GM21447 (cell line): ENCODE data around the gene ZHX3.

Experiments
- ATAC-seq: cut with Tn5 transposase; IDR thresholded peaks from one replicate; pipeline ENCODE4 v1.9.1; 2021; ENCODE audit not compliant: unreplicated experiment

The ZHX3 gene, protein sequence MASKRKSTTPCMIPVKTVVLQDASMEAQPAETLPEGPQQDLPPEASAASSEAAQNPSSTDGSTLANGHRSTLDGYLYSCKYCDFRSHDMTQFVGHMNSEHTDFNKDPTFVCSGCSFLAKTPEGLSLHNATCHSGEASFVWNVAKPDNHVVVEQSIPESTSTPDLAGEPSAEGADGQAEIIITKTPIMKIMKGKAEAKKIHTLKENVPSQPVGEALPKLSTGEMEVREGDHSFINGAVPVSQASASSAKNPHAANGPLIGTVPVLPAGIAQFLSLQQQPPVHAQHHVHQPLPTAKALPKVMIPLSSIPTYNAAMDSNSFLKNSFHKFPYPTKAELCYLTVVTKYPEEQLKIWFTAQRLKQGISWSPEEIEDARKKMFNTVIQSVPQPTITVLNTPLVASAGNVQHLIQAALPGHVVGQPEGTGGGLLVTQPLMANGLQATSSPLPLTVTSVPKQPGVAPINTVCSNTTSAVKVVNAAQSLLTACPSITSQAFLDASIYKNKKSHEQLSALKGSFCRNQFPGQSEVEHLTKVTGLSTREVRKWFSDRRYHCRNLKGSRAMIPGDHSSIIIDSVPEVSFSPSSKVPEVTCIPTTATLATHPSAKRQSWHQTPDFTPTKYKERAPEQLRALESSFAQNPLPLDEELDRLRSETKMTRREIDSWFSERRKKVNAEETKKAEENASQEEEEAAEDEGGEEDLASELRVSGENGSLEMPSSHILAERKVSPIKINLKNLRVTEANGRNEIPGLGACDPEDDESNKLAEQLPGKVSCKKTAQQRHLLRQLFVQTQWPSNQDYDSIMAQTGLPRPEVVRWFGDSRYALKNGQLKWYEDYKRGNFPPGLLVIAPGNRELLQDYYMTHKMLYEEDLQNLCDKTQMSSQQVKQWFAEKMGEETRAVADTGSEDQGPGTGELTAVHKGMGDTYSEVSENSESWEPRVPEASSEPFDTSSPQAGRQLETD

DNA sequence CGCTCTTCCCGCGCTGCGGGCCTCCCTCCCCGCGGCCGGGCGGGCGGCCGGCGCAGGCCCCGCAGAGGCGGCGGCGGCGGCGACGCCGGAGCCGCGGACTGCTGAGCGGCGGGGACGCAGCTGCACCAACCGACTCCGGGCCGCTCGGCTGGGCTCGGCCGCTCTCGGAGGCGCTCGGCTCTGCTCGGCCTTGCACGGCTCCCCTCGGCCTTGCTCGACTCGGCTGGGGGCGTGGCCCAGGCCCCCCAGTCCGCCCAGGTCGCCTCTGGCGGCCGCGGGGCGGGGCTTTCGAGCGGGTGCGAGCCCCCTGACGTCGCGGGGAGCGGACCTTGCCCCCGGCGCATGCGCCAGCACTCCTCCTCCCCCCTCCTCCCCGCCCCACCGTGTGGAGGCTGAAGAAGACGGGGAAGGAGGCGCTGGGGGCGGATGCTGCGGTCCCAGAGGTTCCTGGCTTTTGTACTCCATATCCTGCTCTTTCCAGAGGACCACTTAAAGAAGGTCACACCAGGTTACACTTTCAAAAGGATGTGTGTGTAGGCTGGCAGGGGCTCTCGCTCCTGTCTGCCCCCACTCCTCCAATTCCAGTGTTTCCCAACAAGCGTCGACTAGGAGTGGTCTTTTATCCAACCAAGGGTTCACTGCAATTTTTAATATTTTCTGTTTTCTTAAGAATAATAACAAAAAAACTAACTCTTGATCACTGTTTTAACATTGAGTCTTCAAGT lies at the start of gene ZHX3:
Gene ZHX3, minus strand, starts transcription at position 186 of the 725 bp plus-strand sequence. CDS start 112,815 bp downstream, outside the sequence.
- peak; percentile 94 for ATAC-seq

DNA sequence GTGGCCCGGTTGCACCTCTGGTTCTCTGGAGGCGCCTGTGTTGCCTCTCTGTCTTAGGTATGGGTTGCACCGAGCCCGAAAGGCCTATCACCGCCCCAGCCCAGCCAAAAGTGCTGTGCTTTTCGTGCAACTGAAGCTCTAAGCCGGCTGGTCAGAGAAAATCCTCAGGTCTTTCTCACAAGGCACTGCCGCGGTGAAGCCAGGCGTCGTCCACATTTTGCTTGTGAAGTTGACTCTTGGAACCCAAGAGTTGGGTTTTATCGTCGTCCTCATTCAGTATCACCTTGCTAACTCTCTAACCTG lies 49.8 kb upstream of the ZHX3 start:
- no peak for ATAC-seq

DNA sequence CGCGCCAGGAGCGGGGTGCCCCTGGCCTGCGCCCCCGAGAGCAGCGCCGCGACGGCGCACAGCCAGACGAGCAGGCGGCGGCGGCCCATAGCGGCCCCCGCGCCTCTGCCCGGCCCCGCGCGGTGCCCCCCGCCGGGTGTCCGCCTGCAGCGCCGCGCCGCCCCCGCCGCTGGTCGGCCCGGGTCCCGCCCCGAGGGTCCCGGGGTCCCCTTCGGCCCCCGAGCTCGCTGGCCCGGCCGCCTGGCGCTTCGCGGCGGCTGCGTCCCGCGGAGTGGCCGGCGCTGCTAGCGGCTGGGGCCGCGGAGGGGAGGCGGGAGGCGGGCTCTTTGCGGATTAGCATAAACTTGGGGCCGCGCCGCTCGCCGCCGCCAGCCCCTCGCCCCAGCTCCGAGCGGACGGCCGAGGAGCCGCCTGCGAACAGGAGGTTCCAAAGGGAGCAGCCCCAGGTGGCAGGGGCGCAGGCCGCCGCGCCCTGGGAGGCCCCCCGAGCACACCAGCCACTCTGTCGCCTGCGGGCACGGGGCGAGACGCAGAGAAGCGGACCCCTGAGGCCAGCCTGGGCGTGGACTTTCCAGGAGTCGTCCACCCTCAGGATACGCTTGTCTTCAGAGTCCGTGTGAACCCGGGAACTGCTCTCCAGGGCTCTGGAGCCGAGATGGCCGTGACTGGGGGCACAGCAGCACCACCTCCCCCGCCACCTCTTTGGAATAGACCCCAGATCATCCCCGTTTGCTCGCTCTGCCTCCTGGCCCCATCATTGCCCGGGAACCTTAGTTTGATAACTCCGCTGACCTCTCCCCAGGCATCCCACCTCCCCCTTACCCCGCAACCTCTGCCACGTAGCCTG lies 49.2 kb upstream of the ZHX3 start, which contains the start of gene EMILIN3:
Gene EMILIN3, minus strand, starts transcription at position 273 of the 847 bp plus-strand sequence. Its CDS starts 184 bp downstream, at position 89.
- ATAC-seq: no peak

DNA sequence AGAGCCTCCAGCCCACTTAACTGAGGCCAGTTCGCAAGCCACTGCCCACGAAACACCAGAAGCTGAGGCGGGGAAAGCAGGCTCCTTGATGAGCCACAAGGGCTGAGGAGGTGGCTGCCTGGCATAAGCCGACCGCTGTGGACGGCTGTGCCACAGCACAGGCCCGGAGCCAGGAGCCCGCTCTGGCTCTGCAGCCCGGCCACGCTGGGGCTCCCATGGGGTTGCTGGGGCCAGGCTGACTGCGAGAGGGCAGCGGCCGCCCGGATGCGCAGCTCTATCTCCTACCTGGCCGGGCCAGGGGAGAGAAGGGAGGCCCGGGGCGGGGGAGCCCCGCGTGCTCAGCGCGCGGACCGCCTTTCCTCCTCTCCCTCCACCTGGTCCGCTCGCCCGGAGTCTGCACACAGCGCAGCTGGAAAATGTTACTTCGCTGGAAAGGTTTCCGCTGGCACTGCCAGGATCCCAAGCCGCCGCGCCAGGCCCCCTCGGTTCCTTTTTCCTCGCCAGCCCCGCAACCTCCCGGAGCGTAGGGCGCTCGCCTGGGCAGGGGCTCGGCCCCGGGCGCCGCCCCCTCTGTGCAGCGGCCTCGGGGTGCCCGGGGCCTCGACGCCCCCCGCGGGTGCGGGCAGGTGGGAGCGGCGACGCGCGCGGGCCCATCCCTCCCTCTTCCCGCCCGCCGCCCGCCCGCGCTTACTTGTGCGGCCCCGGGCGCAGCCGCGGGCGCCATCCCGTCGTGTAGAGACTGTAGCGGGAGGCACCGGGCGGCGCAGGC lies 48.4 kb upstream of the ZHX3 start:
- ATAC-seq: no peak

DNA sequence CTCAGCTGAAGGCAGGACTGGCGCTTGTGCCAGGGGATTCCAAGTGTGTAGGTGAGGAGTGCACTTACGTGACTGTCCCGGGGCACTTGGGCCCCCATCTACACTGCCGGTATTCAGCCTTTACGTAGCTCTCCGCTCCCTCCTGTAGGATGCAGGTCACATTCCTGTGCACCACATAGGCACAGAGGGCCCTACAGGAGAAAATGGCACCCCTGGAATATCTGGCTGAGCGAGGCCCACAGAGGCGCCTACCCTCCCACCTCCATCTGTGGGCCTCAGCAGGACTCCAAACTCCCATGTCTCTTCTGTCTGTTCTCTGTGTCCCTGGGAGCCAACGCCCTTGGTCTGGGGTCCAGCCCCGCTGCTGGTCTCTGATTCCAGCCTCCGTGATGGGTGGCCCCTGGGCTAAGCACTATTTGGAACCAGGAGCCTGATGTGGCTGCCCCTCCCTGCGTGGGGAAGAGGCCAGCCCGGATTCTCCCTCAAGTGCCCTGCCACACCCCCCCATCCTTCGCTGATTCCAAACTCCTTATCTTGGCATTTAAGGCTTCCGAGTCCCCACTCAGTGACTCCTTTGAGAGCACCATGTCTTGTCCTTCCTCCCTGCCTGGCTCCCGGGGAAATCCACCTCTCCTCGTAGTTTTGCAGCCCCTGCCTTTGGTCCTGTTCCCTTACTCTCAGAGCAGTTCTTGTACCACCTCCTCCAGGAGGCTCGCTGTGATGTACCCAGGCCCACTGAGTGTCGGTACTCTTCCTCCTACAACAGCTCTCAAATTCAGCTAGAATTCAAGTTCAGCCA lies 47.6 kb upstream of the ZHX3 start:
- no peak for ATAC-seq

DNA sequence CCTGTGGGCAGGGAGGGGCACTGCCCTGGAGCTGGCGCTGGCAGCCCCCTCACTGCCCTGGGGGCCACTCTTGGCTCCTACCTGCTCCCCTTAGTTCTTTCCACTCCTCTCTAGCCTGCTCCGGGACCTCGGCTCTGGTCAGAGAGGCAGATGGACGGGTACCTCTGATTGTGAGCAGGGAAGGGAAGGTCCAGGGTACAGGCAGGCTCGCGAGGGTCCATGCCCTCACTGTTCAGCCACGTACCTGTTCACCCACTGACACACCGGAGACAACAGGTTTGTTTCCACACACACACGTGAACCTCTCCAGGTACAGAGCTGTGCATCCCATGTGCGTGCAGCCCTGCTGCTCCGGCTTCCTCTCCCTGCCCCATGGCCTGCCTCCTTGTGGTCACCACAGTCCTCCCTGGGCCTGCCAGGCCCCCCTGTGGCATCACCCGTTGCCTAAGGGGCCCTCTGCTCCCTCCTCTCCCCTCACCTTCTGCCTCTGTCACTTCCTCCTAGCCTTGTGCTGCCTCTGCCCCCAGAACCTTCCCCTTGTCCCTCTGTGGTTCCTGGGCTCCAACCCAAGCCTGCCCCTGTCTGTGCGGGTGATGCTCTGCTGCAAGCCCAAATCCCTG lies 46.8 kb upstream of the ZHX3 start:
- ATAC-seq: no peak

DNA sequence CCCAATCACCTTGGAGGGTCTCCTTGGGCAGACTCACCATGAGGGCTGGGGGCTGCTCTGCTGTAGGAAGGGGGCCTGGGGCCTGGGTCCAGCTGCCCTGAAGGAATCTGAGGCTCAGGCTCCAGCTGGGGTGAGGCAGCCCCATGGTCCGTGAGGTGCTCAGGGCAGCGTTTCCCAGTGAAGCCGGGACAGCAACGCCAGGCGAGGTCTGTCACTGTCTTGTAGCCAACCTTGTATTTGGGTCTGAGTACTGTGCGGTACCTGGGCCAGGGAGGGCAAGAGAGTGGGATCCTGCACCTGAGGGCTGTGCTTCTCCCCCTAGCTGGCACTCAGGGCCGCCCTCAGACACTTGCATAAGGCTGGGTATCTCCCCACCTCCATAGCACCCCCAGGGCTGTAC lies 46.1 kb upstream of the ZHX3 start:
- no peak for ATAC-seq

DNA sequence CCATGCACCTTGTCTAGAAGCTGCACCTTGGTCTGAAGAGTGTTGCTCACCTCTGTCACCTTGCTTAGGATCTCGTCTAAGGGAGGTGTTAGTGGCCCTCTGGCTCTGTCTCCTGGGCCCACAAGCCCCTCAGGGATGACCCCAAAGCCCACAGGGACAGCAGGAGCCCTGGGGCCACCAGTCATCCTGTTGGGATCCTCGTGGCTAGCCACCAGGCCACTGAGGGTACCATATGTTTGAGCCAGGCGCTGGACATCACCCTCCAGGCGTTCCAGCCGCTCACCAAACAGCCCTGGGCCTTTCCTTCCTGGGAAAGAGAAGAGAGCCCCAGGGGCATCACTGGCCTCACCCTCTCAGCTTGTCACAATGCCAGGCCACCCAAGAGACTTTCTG lies 45.2 kb upstream of the ZHX3 start:
- ATAC-seq: no peak

DNA sequence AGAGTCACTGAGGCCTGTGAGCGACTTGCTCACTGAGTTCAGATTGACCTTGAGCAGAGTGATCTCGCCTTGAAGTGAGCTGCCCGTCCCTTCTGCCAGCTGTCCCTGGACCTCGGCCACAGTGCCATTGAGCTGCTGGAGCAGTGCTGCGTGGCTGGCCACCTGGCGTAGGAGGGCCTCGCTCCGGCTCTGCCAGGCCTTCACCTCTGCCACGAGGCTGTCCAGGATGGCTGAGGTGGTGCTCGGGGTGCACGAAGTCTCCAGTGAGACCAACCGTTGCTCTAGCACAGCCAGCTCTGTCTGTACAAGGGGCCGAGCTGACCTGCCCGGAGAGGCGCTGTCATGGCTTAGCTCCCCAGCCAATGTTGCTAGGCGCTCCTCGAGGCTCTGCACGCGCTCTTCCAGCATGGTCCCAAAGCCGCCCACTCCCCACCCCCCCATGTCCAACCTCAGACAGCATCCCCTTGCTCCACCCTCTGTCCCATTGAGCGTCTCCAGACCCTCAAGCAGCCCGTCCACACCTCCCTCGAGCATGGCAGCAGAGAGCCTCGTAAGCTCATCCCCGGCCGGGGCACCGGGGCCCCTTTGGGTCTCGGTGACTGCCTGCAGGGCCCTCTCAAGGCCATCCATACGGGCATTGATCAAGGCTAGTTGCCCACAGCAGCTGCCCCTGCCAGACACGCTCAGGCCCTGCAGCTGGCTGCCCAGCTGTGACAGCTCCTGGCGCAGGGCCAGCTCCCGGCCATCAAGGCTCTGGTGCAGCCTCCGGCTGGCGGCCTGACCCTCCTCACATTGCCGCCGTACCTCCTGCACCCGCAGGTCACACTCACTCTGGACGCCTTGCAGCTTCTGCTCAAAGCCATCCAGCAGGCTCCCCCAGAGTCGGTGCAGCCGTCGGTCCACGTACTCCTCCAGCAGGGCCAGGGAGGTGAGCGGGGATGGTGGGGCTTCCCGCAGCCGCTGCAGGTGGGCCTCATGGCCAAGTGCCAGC lies 44.5 kb upstream of the ZHX3 start:
- ATAC-seq: no peak

DNA sequence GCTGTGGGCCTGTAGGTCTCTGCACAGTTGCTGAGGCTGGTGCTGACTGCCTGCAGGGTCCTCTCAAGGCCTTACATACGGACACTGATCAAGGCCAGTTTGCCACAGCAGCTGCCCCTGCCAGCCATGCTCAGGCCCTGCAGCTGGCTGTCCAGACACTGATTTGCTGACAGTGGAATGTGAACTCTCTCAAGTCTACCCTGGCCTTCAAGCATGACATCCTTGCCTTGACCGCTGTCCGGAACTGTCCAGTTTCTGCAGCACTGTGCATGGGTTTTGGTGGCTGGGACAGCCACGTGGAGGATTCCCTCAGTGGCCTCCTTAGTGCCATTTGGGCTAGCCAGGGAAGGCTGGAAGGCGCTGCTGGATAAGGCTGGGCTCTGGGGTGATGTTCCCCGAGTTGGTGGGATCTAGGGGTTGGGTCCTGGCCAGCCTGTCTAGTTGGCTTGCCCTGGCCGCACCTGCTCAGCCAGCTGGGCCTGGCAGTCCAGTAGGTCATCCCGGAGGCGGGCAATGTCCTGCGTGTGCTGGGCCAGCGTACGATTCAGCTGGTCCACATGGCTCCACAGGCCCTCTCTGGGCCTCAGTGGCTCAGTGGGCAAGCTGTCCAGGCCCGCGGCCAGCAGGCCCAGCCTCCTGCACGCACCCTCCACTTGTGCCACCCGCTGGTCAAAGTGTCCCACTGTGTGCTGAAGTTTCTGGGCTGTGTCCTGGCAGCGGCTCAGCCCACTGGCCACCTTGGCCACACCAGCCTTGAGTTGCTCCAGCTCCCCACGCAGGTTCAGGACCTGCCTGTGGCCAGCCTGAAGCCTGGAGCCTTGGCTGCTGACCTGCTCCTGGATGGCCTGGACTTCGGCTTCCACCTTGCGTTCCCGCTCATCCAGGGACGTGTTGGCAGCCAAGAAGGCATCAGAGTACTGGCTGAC lies 43.6 kb upstream of the ZHX3 start:
- no peak for ATAC-seq

DNA sequence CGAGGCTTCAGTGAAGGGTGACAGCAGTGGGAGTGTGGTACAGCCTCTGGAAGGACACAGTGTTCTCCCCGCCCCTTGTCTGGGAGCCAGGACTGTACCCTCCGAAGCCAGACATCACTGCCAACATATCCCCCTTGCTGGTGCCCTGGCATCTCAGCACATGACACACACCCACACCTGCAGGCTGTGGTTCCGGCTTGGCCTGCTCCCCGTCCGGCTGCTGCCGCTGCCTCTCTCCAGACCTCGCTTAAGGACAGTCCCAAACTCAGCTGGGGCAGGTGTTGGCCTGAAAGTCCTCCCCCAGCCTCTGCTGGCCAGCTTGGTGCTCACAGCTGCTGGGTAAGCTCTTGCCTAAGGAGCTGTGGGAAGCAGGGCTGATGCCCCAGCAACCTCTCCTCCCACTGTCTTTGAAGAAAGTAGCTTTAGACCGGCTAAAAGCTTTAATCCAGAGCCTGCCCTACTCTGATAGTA lies 42.0 kb upstream of the ZHX3 start:
- no peak for ATAC-seq

DNA sequence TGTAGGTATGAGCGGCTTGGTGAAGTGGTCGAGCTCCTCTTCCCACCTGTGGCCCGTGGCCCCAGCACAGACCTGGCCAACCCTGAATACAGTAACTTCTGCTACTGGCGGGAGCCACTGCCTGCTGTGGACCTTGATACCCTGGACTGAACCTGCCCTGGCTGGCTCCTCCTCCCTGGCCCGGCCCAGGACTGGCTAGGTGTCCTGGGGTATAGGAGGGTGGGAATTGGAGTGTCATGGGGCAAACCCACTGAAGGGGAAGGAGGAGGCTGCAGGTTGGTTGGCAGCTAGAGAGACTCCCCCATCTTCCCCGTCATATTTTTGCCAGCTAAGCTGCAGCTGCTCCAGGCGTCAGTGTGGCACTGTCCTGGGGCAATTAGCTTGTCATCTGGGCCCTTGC lies 41.2 kb upstream of the ZHX3 start:
- ATAC-seq: no peak

DNA sequence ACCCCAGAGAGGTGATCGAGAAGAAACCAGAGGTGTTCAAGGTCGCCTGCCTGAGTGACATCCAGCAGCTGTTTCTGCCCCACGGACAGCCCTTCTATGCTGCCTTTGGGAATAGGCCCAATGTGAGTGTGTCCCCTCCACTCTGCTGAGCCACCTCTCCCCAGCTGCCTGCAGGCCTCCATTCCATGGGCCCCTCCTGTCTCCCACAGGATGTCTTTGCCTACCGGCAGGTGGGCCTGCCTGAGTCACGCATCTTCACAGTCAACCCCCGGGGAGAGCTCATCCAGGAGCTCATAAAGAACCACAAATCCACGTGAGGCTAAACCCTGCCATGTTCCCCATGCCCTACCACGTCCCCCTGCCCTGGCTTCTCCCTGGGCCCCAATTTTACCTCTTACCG lies 40.7 kb upstream of the ZHX3 start:
- ATAC-seq: no peak

DNA sequence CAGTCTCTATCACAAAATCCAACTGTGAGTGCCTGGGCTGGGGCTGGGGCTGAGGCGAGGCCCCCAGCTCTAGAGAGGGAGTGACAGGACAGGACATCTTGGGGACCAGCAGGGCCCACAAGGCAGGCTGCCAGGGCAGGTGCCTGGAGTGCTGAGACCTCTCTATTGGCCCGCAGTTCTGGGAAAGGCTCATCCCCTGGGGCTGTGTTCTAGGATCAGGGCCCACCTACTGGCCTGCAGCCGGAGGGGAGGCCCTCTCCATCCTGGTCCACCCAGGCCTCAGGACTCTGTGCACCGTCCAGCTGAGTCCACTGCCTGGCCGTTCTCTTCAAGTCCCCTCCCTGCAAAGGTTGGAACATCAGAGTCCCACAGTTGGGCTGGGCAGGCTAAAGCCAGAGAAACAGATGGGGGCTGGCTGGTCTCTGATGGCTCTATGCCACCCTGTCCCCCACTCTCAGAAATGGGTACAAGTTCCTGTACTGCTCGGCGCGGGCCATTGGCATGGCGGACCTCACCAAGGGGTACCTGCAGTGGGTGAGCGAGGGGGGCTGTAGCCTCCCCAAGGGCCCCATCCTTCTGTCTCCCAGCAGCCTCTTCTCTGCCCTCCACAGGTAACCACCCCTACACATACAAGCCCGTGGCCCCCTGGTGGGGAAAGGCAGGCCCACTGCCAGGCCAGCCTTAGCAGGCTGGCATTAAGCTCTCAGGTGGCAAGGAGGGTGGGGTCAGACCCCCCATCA lies 40.1 kb upstream of the ZHX3 start:
- no peak for ATAC-seq

DNA sequence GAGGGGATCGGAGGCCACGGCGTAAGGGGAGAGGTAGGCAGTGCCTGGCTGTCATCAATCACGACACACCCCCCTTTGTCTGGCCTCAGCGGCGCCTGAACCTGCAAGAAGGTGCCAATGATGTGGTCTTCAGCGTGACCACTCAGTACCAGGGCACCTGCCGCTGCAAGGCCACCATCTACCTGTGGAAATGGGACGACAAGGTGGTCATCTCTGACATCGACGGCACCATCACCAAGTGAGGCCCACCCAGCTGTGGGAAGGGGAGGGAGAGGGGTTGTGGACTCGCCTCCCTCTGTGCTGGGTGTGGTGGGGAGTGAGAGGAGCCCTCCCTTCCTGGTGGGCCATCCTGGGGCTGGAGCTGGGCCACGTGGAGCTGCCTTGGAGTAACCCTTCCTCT lies 39.4 kb upstream of the ZHX3 start:
- ATAC-seq: no peak
